ENCODE results near the gene FTO.

The FTO gene

GRCh38 chr16:54062361-54063278 lies 358.7 kb downstream of the FTO start:
- no peak for DNase-seq

- DNase-seq, result no peak
Observed at GRCh38 chr16:54063279-54063773, 359.4 kb downstream of the FTO start.

GRCh38 chr16:54066451-54067105 lies 362.6 kb downstream of the FTO start:
- no peak for DNase-seq

GRCh38 chr16:54067322-54068065 lies 363.5 kb downstream of the FTO start:
- no peak for DNase-seq

GRCh38 chr16:54068212-54068611 lies 364.3 kb downstream of the FTO start:
- no peak for DNase-seq

GRCh38 chr16:54069601-54070239 lies 365.8 kb downstream of the FTO start:
- no peak for DNase-seq

- DNase-seq, result no peak
Observed at GRCh38 chr16:54070789-54071343, 366.9 kb downstream of the FTO start.

GRCh38 chr16:54071514-54071913 lies 367.6 kb downstream of the FTO start:
- no peak for DNase-seq

GRCh38 chr16:54072237-54072636 lies 368.3 kb downstream of the FTO start:
- DNase-seq, result no peak

- DNase-seq, result no peak
Observed at GRCh38 chr16:54073356-54073755, 369.4 kb downstream of the FTO start.

- no peak for DNase-seq
Observed at GRCh38 chr16:54075446-54075845, 371.5 kb downstream of the FTO start.

- DNase-seq, result no peak
Observed at GRCh38 chr16:54076006-54076504, 372.1 kb downstream of the FTO start.

GRCh38 chr16:54077050-54077821 lies 373.3 kb downstream of the FTO start:
- DNase-seq, result no peak

- DNase-seq, result no peak
Observed at GRCh38 chr16:54080524-54081008, 376.6 kb downstream of the FTO start.

GRCh38 chr16:54086791-54087190 lies 382.8 kb downstream of the FTO start:
- DNase-seq, result no peak

GRCh38 chr16:54090602-54091001 lies 386.6 kb downstream of the FTO start:
- no peak for DNase-seq

GRCh38 chr16:54093281-54093680 lies 389.3 kb downstream of the FTO start:
- no peak for DNase-seq

GRCh38 chr16:54094641-54095040 lies 390.7 kb downstream of the FTO start:
- DNase-seq, result no peak

GRCh38 chr16:54096607-54097006 lies 392.7 kb downstream of the FTO start:
- no peak for DNase-seq

GRCh38 chr16:54097774-54098173 lies 393.8 kb downstream of the FTO start:
- DNase-seq, result no peak

- no peak for DNase-seq
Observed at GRCh38 chr16:54098247-54098646, 394.3 kb downstream of the FTO start.

Data from DMS79 (cell line).